Neural progenitor cell (in vitro differentiated cells): Measurements from ENCODE around the gene LDAF1. TPM values are rescaled to one million over a fixed set of nuclear protein-coding genes. Genes with fewer than 3 reads are reported as not detected.

Experiments used
- DNase-seq: peaks from one replicate; pipeline ENCODE4 v3.0.0-alpha.2; 2016; ENCODE audit warnings: low spot score
- H2AFZ ChIP-seq: fragments of 200-600 bp; sonication (generic); replicated peaks from 2 replicates; pipeline ENCODE4 v1.6.1; 2016; ENCODE audit warnings: antibody characterized with exemption
- H3F3A ChIP-seq: fragments of 200-600 bp; sonication (generic); 2 replicates; pipeline ENCODE4 v1.6.1; 2016; ENCODE audit warnings: antibody characterized with exemption, low read depth
- H3K27ac ChIP-seq: fragments of 200-600 bp; sonication (generic); 2 replicates; pipeline ENCODE4 v1.5.1; 2016; ENCODE audit warnings: mild to moderate bottlenecking
- H3K27me3 ChIP-seq: fragments of 200-600 bp; sonication (generic); 2 replicates; pipeline ENCODE4 v1.6.1; 2016; ENCODE audit warnings: mild to moderate bottlenecking, moderate library complexity
- H3K36me3 ChIP-seq: fragments of 200-600 bp; sonication (generic); 2 replicates; pipeline ENCODE4 v1.5.1; 2016
- H3K4me1 ChIP-seq: fragments of 200-600 bp; sonication (generic); 2 replicates; pipeline ENCODE4 v1.6.1; 2016; ENCODE audit warnings: mixed run types
- H3K4me2 ChIP-seq: fragments of 200-600 bp; sonication (generic); 2 replicates; pipeline ENCODE4 v1.6.1; 2016
- H3K4me3 ChIP-seq: fragments of 200-600 bp; sonication (generic); 2 replicates; pipeline ENCODE4 v1.5.1; 2016
- H3K79me2 ChIP-seq: fragments of 200-600 bp; sonication (generic); 2 replicates; pipeline ENCODE4 v1.6.1; 2016; ENCODE audit warnings: low read depth
- H3K9ac ChIP-seq: fragments of 200-600 bp; sonication (generic); 2 replicates; pipeline ENCODE4 v1.6.1; 2016
- H3K9me3 ChIP-seq: fragments of 200-600 bp; sonication (generic); 2 replicates; pipeline ENCODE4 v1.5.1; 2016; ENCODE audit warnings: low read depth
- H4K20me1 ChIP-seq: fragments of 200-600 bp; sonication (generic); 2 replicates; pipeline ENCODE4 v1.6.1; 2016; ENCODE audit warnings: low read depth
- H3K27ac Mint-ChIP-seq: 3 replicates; pipeline ENCODE4 v1.8.0; 2021; ENCODE audit warnings: mixed read lengths
- H3K27me3 Mint-ChIP-seq: 2 replicates; pipeline ENCODE4 v1.8.0; 2022; ENCODE audit warnings: low read depth, mild to moderate bottlenecking, inconsistent platforms, moderate library complexity, mixed read lengths; ENCODE audit not compliant: insufficient read depth
- H3K36me3 Mint-ChIP-seq: 3 replicates; pipeline ENCODE4 v1.8.0; 2021; ENCODE audit warnings: mixed read lengths
- H3K4me1 Mint-ChIP-seq: 3 replicates; pipeline ENCODE4 v1.8.0; 2021; ENCODE audit warnings: mixed read lengths
- H3K4me3 Mint-ChIP-seq: 3 replicates; pipeline ENCODE4 v1.8.0; 2021; ENCODE audit warnings: mild to moderate bottlenecking, moderate library complexity, mixed read lengths
- H3K9me3 Mint-ChIP-seq: 3 replicates; pipeline ENCODE4 v1.8.0; 2020; ENCODE audit warnings: mixed read lengths
- EZH2 ChIP-seq: fragments of 200-600 bp; sonication (generic); IDR thresholded peaks from 2 replicates; pipeline ENCODE4 v1.6.1; 2017; ENCODE audit warnings: antibody characterized with exemption, mild to moderate bottlenecking, moderate library complexity
- EZH2phosphoT487 ChIP-seq: fragments of 200-600 bp; sonication (generic); IDR thresholded peaks from 2 replicates; pipeline ENCODE4 v1.6.1; 2017; ENCODE audit warnings: antibody characterized with exemption
- total RNA-seq: library from RNA; depleted of rRNA; stranded (reverse); fragments of >200 nt; gene quantifications from 2 replicates; pipeline ENCODE4 v1.2.3, GENCODE V29; 2015; ENCODE audit warnings: low replicate concordance
- TF ChIP-seq, protein P1 (sequence below): fragments of 200-600 bp; sonication (generic); IDR thresholded peaks from 2 replicates; pipeline ENCODE4 v1.5.1; 2017; ENCODE audit warnings: antibody characterized with exemption, mild to moderate bottlenecking

Gene LDAF1
- total RNA-seq, 1 donor from 2014 or later, result 34.8 TPM

DNA sequence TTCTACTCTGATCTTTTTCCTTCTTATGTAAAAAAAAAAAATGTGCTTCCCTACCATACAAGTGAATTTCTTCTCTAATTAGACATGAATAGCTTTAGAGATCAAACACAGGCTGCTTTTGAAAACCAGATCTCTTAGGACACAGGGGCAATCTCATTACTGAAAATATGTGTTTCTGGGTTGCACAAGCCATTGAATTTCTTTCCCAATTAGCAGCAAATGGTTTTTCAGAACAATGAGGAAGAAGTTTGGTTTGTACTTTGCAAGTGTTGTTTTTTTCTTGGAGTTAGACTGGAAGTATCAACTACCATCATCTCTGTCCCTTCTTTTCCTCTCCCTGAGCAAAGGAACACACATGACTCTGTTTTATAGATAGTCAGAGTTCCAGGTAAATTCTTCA is 69.4 kb downstream of the LDAF1 start:
- peaks cover 15% of the 10 kb centered on the region for H3K4me1 ChIP-seq

DNA sequence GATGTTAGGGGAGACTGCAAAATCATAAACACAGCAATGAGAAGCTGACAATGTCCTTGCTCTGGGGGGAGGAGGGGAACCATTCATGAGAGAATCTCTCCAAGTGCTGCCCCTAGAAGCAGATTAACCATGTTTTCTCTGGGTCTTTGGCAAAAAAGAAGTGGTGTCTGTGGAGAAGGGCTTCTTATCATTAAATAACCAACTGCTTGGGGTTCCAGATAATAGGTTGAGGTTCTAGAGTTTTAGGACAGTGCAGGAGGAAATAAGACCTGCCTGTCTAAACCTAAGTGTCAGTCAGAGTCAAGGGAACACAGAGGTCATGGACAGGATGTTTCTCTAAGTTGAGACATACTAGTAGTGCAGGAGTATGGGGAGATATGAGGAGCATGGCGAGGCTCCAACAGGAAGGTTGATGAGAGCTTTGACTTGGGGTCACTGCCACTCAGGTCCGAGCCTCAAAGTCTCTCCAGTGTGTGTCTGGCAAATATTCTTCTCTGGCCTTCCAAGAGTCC is 69.9 kb downstream of the LDAF1 start:
- no peaks in the 10 kb centered on the region for H4K20me1 ChIP-seq
- H3K9me3 ChIP-seq, result no peaks in the 10 kb centered on the region
- Mint-ChIP-seq H3K4me1 (peaks cover 6% of the 10 kb centered on the region), H3K4me3 (no peak overlapping the region), H3K9me3 (no peaks in the 10 kb centered on the region), H3K36me3 (no peaks in the 10 kb centered on the region), H3K27ac (no peak overlapping the region), H3K27me3 (peaks cover 2% of the 10 kb centered on the region)
- no peaks in the 10 kb centered on the region for H3K27me3 ChIP-seq
- DNase-seq, result no peak
- H3K4me2 ChIP-seq, result peak overlapping the region; percentile 56
- no peak overlapping the region for H3K4me3 ChIP-seq
- H3K4me1 ChIP-seq, result peaks cover 11% of the 10 kb centered on the region
- H3F3A ChIP-seq, result no peaks in the 10 kb centered on the region
- no peak overlapping the region for H3K27ac ChIP-seq
- no peak overlapping the region for H2AFZ ChIP-seq
- no peaks in the 10 kb centered on the region for H3K36me3 ChIP-seq
- H3K79me2 ChIP-seq, result no peaks in the 10 kb centered on the region
- TF ChIP-seq, protein P1, sequence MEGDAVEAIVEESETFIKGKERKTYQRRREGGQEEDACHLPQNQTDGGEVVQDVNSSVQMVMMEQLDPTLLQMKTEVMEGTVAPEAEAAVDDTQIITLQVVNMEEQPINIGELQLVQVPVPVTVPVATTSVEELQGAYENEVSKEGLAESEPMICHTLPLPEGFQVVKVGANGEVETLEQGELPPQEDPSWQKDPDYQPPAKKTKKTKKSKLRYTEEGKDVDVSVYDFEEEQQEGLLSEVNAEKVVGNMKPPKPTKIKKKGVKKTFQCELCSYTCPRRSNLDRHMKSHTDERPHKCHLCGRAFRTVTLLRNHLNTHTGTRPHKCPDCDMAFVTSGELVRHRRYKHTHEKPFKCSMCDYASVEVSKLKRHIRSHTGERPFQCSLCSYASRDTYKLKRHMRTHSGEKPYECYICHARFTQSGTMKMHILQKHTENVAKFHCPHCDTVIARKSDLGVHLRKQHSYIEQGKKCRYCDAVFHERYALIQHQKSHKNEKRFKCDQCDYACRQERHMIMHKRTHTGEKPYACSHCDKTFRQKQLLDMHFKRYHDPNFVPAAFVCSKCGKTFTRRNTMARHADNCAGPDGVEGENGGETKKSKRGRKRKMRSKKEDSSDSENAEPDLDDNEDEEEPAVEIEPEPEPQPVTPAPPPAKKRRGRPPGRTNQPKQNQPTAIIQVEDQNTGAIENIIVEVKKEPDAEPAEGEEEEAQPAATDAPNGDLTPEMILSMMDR, result no peak
- TF ChIP-seq EZH2 (no peak), EZH2phosphoT487 (no peak)
- H3K9ac ChIP-seq, result no peak overlapping the region

More for the DNA sequence above, 69.4 kb downstream of the LDAF1 start:
- TF ChIP-seq EZH2phosphoT487, result no peak
- TF ChIP-seq, protein P1, result no peak
- TF ChIP-seq EZH2, result no peak
- peaks cover 8% of the 10 kb centered on the region for H3K4me1 Mint-ChIP-seq
- H3K27me3 Mint-ChIP-seq, result peaks cover 2% of the 10 kb centered on the region
- H3K27ac Mint-ChIP-seq, result no peak overlapping the region
- H3K9me3 Mint-ChIP-seq, result no peaks in the 10 kb centered on the region
- Histone ChIP-seq H3F3A (peaks cover 2% of the 10 kb centered on the region), H3K36me3 (no peaks in the 10 kb centered on the region), H3K27me3 (no peaks in the 10 kb centered on the region), H2AFZ (no peak overlapping the region), H3K9me3 (no peaks in the 10 kb centered on the region), H3K9ac (no peak overlapping the region), H3K27ac (no peak overlapping the region), H3K4me3 (no peak overlapping the region), H3K79me2 (no peaks in the 10 kb centered on the region), H4K20me1 (no peaks in the 10 kb centered on the region), H3K4me2 (peak overlapping the region; percentile 56)
- H3K4me3 Mint-ChIP-seq, result no peak overlapping the region
- DNase-seq, result peak; percentile 16
- H3K36me3 Mint-ChIP-seq, result no peaks in the 10 kb centered on the region

Other genes starting within 250 kb of the LDAF1 start
- gene DNAH3, start 7.8 kb upstream of the LDAF1 start, total RNA-seq, result 0.92 and 1.1 TPM in 2 replicates
- not detected in 2 replicates for gene ZP2, start 52.9 kb downstream of the LDAF1 start, total RNA-seq
- 0.22 TPM in 1 of 2 replicates, not detected in the other for gene ANKS4B, start 75.0 kb downstream of the LDAF1 start, total RNA-seq
- 0.36 and 1.3 TPM in 2 replicates for gene CRYM, start 119.6 kb downstream of the LDAF1 start, total RNA-seq